Measurements from ENCODE around the gene RNF34.

RNF34 gene

GRCh38 chr12:121467638-121468498 is 68.0 kb downstream of the RNF34 start:
- DNase-seq = no peak

GRCh38 chr12:121468499-121468801 is 68.5 kb downstream of the RNF34 start:
- DNase-seq = no peak

- no peak for DNase-seq
These were observed 70.8 kb downstream of the RNF34 start for GRCh38 chr12:121470751-121471150.

- DNase-seq = no peak
These were observed 72.4 kb downstream of the RNF34 start for GRCh38 chr12:121472150-121472905.

Measured in stimulated activated CD4-positive, alpha-beta T cell treated with anti-CD3 and anti-CD28 coated beads, Interleukin-4, amount 100 ng/mL, for 24 hours (primary cell).